Endothelial cell (in vitro differentiated cells): ENCODE data around the gene PNPLA4. TPM values are rescaled to one million over a fixed set of nuclear protein-coding genes. Genes with fewer than 3 reads are reported as not detected.
A peak's percentile ranks its signal among the peaks of the same experiment; 100 is the strongest.

Experiments
- DNase-seq: peaks from one replicate; pipeline ENCODE4 v3.0.0; 2021; ENCODE audit warnings: low spot score
- H3K27ac Mint-ChIP-seq: one replicate; pipeline ENCODE4 v1.8.0; 2021; ENCODE audit warnings: mixed read lengths, inconsistent platforms; ENCODE audit not compliant: unreplicated experiment
- H3K27me3 Mint-ChIP-seq: one replicate; pipeline ENCODE4 v1.8.0; 2021; ENCODE audit warnings: mild to moderate bottlenecking, moderate library complexity, mixed read lengths, inconsistent platforms; ENCODE audit not compliant: unreplicated experiment
- H3K36me3 Mint-ChIP-seq: one replicate; pipeline ENCODE4 v1.8.0; 2021; ENCODE audit warnings: mild to moderate bottlenecking, low read depth, mixed read lengths, inconsistent platforms; ENCODE audit not compliant: unreplicated experiment
- H3K4me1 Mint-ChIP-seq: one replicate; pipeline ENCODE4 v1.8.0; 2021; ENCODE audit warnings: mild to moderate bottlenecking, mixed read lengths, inconsistent platforms; ENCODE audit not compliant: unreplicated experiment
- H3K4me3 Mint-ChIP-seq: one replicate; pipeline ENCODE4 v1.8.0; 2021; ENCODE audit warnings: mild to moderate bottlenecking, mixed read lengths, inconsistent platforms; ENCODE audit not compliant: unreplicated experiment
- H3K9me3 Mint-ChIP-seq: one replicate; pipeline ENCODE4 v1.8.0; 2021; ENCODE audit warnings: mixed read lengths, inconsistent platforms; ENCODE audit not compliant: unreplicated experiment
- long read RNA-seq: library from polyadenylated mRNA; unstranded; transcript quantifications from one replicate; pipeline ENCODE4 v2.0.0, GENCODE V29; 2020; ENCODE audit not compliant: unreplicated experiment
- total RNA-seq: library from RNA; stranded (reverse); fragmentation: NEBNext Ultra II Directional; extraction: Animal tissue kit (Norgen Biotek cat#: 25700); gene quantifications from one replicate; pipeline ENCODE4 v1.2.1, GENCODE V29; 2021; ENCODE audit not compliant: unreplicated experiment
- TF ChIP-seq, protein P1 (sequence below): fragments of 200-600 bp; sonication (generic); IDR thresholded peaks from one replicate; pipeline ENCODE4 v1.5.0; 2021; ENCODE audit warnings: antibody characterized with exemption; ENCODE audit not compliant: unreplicated experiment

PNPLA4 gene, protein sequence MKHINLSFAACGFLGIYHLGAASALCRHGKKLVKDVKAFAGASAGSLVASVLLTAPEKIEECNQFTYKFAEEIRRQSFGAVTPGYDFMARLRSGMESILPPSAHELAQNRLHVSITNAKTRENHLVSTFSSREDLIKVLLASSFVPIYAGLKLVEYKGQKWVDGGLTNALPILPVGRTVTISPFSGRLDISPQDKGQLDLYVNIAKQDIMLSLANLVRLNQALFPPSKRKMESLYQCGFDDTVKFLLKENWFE
- total RNA-seq: 12.4 TPM
- long read RNA-seq, transcript PNPLA4-201 (7 exons, 3,372 nt): major isoform, 6 of 7 reads
- long read RNA-seq, partial matches to known transcripts: 1 of 7 reads
- long read RNA-seq, other reads (novel, unspliced or antisense): 0 of 7 reads

DNA sequence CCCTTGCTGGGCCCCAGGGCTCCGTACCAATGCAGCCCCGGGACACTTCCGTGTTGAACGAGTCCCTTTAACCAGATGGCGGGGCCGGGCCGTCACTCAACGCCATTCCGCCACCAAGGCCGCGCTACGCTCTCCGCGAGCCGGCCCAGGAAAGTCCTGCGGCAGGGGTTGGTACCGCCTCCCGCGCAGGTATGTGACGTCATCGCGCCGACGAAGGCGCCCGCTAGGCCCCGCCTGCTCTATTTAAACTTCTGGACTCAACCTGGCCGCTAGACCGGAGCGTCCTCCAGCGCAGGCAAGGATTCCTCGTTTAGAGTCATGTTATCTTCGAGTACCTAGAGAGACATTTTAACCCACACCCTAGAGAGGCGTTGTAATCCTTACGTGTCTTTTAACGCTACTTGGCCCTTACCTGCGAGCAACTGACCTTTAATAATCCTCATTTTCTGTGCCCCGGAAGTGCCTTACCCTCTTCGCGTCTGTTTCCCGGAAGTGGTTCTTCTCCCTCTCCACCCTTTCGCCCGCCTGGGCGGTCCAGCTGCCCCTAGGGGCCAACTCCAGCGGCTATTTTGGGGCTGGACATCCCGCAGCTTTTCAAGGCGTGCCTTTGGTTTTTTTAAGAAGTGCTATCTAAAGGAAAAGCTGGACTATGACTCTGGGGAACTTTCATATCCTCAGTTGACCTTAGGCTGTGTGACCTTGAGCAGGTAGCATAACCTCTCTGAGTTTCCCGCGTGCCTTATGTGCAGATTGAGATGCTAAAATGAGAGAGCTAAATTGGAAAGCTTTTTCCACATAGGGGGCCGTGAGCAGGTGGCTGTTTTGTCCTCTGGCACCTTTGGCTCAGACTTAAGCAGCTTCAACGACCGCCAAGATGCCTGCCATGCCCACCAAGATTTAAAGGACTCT, at the start of gene PNPLA4:
TSS of gene PNPLA4 (minus strand) at position 155 of the 909 bp plus-strand sequence. CDS start 1,294 bp downstream, outside the sequence.
- Mint-ChIP-seq H3K4me1 (no peaks in the 10 kb centered on the region), H3K27ac (peak within 1 kb of the TSS; percentile 93), H3K9me3 (no peaks in the 10 kb centered on the region), H3K27me3 (peaks cover 3% of the 10 kb centered on the region), H3K4me3 (peak within 1 kb of the TSS; percentile 91), H3K36me3 (no peaks in the 10 kb centered on the region)
- TF ChIP-seq, protein P1, sequence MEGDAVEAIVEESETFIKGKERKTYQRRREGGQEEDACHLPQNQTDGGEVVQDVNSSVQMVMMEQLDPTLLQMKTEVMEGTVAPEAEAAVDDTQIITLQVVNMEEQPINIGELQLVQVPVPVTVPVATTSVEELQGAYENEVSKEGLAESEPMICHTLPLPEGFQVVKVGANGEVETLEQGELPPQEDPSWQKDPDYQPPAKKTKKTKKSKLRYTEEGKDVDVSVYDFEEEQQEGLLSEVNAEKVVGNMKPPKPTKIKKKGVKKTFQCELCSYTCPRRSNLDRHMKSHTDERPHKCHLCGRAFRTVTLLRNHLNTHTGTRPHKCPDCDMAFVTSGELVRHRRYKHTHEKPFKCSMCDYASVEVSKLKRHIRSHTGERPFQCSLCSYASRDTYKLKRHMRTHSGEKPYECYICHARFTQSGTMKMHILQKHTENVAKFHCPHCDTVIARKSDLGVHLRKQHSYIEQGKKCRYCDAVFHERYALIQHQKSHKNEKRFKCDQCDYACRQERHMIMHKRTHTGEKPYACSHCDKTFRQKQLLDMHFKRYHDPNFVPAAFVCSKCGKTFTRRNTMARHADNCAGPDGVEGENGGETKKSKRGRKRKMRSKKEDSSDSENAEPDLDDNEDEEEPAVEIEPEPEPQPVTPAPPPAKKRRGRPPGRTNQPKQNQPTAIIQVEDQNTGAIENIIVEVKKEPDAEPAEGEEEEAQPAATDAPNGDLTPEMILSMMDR: no peak
- DNase-seq: peak; percentile 67

DNA sequence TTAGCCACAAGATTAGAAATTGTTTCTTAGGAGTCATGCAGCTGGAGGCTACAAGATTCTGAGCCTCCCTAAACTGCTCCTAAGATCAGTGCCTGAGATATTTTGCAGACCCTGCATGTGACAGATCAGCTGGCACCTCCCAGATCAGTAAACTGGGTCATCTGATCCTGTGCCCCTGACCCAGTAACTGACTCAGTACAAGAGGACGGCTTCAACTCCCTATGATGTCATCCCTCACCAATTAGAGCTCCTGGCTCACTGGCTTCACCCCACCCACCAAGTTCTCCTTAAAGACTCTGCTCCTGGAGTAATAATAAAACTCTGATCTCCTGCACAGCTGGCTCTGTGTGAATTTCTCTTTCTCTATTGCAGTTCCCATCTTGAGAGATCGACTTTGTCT, 45.4 kb upstream of the PNPLA4 start:
- Mint-ChIP-seq H3K27ac (no peak overlapping the region), H3K36me3 (no peaks in the 10 kb centered on the region), H3K4me1 (no peaks in the 10 kb centered on the region), H3K9me3 (no peaks in the 10 kb centered on the region), H3K4me3 (no peak overlapping the region), H3K27me3 (no peaks in the 10 kb centered on the region)
- DNase-seq: no peak
- TF ChIP-seq, protein P1: no peak

DNA sequence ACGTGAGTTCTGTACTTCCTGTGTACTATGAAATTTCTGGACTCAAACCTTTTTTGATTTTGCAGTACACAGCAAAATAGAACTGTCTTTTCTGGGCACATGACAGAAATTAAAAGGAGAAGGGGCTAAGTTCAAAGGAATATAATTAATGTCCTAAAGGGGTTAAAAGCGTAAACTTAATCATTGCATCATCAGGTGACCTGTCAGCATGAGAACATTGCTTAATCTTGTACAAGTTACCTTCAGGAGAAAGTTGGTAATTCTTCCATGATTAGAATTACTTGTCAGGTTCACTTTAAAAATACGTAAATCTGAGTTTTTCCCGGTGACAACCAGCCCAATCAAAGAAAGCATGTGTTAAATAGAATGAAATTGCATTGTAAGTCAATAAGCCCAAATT, 43.2 kb upstream of the PNPLA4 start:
- Mint-ChIP-seq H3K4me3 (no peak overlapping the region), H3K36me3 (no peaks in the 10 kb centered on the region), H3K27ac (no peak overlapping the region), H3K9me3 (no peaks in the 10 kb centered on the region), H3K27me3 (no peaks in the 10 kb centered on the region), H3K4me1 (no peaks in the 10 kb centered on the region)
- no peak for DNase-seq
- TF ChIP-seq, protein P1: no peak

DNA sequence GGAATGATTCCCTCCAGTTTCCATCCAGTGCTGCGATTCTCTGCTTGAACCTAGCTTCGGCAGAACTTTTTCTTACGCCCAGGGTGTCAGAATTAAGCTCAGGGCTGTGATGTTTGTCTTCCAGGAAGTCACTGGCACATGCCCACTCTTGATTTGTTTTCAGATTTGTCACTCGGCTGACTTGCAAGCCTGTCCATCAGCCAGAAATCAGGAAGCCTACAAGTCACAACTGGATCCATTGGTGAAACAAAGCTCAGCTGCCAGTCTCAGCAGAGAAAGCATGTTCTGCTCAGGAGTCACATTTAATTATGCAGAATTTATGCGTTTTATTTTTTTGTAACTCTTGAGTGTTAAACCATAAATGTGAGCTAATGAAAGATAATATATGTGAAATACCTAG, 38.2 kb upstream of the PNPLA4 start:
- Mint-ChIP-seq H3K36me3 (no peaks in the 10 kb centered on the region), H3K4me1 (no peaks in the 10 kb centered on the region), H3K4me3 (no peak overlapping the region), H3K9me3 (no peaks in the 10 kb centered on the region), H3K27ac (no peak overlapping the region), H3K27me3 (no peaks in the 10 kb centered on the region)
- DNase-seq: no peak
- TF ChIP-seq, protein P1: no peak
